SK-MEL-5 (cell line): ENCODE measurements around the gene SREBF1. TPM values are rescaled to one million over a fixed set of nuclear protein-coding genes. Genes with fewer than 3 reads are reported as not detected.

ENCODE experiments used
- DNase-seq: peaks from one replicate; pipeline ENCODE4 v3.0.0-alpha.2; 2016; ENCODE audit warnings: low read depth, low spot score
- in situ Hi-C: cut with HindIII; loops from 2 replicates; pipeline ENCODE4 v1.10.0; 2016; ENCODE audit warnings: low sequenced_read_pairs, high pct_unique_total_duplicates, low pct_unique_long_range_greater_than_20kb
- total RNA-seq: library from RNA; depleted of rRNA; stranded (reverse); fragments of >200 nt; shearing (Covaris generic); gene quantifications from 2 replicates; pipeline ENCODE4 v1.2.3, GENCODE V29; 2014

SREBF1 gene
- total RNA-seq, 1 experiment from 2014 or later: 77.3 TPM

DNA sequence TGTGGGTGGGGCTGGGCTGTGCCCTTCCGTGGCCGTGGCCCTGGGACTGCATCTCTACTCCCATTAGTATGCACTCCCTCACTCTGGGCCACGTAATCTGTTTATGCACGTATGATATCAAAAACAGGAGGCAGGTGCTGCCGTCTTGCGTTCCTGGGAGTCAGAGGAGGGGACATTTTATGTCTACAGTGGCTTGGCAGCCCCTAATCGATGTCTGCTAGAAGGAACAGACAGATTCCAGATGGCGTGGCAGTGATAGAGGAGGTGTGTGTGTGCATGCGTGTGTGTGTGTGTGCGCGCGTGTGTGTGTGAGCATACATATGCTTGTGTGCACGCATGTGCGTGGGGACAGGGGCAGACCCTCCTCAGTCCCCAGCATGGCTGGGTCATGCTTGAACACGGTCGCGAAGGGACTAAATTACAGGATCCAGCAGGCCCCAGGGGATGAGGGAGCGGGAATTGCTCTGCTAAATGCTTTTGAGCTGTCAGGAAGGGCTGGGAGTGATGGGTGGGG is 44.7 kb downstream of the SREBF1 start:
- no peak for DNase-seq
- in situ Hi-C loops: no loop called here

GRCh38 chr17:17790637-17791464 is 45.9 kb downstream of the SREBF1 start:
- DNase-seq: no peak
- in situ Hi-C loops: no loop called here

- DNase-seq: no peak
- in situ Hi-C loops: no loop called here
Observed at GRCh38 chr17:17789828-17790636, 46.8 kb downstream of the SREBF1 start.

GRCh38 chr17:17789410-17789809 is 47.4 kb downstream of the SREBF1 start:
- in situ Hi-C loops: no loop called here

DNA sequence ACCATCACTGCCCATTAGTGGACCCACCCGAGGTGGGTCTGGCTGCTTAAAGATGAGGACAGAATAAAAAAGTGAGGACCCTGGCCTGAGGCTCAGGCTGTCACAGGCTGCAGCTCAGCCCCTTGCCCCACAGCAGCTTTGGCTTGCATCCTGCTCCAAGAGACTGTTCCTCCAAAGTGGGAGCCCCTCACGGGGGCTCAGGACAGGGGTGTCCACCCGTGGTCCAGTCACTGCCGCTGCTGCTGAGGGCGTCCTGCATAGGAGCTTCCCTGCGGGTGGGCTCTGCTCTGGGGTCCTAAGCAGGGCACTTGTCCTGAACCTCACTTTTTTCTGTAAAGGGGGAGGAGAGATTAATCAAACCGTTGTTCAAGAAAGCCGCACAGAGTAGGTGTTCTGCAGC is 47.8 kb downstream of the SREBF1 start:
- in situ Hi-C loops: no loop called here

More at GRCh38 chr17:17789410-17789809, 47.4 kb downstream of the SREBF1 start:
- no peak for DNase-seq

DNA sequence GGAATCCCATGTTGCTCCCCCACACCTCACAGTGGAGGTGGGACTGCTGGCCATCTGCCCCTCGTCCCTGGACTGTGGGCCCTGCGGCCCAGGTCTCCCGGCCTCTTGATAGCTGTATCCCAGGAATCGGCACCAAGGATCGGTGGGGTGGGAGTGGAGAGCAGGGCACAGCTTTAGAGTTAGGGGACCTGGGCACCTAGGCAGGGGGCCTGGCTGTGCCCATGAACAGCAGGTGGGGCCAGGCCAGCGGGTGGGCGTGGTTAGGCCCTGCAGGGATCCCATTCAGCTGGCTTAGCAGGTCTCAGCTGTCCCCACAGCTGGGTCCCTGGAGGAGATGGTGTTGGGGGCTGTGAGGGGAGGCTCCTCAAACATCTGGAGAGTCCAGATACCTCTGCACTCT is 49.2 kb downstream of the SREBF1 start:
- in situ Hi-C loops: no loop called here
- DNase-seq: no peak

More for the DNA sequence above, 47.8 kb downstream of the SREBF1 start:
- DNase-seq: no peak

- in situ Hi-C loops: no loop called here
- DNase-seq: no peak
Observed at GRCh38 chr17:17786998-17787397, 49.8 kb downstream of the SREBF1 start.

- DNase-seq: no peak
- in situ Hi-C loops: no loop called here
Observed at GRCh38 chr17:17785407-17785806, 51.4 kb downstream of the SREBF1 start.

DNA sequence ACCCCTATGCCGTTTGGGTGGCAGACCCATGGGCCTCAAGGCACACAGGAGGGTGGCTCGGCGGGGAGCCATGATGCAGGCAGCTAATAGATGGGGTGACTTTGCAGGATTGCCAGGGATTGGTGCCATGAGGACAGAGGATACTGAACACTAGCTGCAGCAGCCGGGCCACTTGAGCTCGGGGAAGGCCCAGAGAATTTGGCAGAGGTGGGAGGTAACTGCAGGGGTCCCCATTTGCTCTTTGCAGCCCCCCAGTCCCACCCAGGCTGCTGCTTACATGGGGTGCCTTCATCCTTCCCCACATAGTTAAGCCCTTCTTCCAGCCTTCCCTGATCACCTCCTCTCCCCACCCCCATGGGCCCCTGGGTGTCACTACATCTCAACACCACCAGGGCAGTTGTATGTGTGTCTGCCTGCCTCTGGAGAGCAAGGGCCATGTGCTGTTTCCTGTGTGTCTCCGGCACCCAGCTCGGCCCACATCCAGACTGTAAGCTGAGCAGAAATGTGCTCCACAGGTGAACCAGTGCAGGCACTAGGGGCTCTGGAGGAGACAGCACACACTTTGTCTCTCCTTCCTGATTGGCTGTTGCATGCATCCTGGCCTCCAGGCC is 52.0 kb downstream of the SREBF1 start:
- in situ Hi-C loops: no loop called here
- peak; percentile 48 for DNase-seq

DNA sequence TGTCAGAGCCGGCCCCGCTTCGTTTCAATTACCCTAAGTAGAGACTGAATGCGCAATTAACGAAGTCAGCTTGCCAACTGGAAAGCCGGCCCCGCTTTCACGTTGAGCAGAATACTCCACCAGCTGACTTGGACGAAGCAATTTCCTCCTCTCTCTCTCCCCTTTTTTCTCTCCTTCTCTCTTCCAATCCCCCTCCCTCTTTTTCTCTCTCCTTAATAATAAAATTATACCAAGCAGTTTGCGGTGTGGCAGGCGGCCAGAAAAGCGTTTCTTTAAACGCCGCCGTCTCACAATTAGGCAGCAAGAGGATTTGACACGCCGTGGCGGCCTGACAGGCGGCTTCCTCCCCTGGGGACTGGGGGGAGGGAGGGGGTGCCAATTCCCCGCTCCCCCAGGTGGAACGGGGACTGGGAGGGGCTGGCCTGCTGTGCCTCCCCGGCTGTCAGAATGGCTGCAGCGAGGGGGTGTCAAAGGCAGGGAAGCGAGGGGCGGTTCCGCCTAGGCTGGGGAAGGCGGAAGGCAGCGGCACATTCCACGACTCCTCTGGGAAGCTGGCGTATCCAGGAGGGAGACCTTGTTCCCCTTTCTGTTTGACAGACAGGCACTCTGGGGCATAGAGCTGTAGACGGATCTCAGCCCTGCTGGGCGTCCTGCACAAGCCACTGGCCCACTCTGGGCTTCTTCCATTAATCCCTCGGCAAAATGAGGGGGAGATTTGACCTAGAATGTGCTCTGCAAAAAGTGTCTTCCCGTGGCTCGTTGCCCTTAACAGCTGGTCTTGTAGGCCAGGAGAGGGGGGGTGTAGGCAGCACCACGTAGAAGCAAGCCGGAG is 52.7 kb downstream of the SREBF1 start:
- in situ Hi-C loops: no loop called here
- no peak for DNase-seq

DNA sequence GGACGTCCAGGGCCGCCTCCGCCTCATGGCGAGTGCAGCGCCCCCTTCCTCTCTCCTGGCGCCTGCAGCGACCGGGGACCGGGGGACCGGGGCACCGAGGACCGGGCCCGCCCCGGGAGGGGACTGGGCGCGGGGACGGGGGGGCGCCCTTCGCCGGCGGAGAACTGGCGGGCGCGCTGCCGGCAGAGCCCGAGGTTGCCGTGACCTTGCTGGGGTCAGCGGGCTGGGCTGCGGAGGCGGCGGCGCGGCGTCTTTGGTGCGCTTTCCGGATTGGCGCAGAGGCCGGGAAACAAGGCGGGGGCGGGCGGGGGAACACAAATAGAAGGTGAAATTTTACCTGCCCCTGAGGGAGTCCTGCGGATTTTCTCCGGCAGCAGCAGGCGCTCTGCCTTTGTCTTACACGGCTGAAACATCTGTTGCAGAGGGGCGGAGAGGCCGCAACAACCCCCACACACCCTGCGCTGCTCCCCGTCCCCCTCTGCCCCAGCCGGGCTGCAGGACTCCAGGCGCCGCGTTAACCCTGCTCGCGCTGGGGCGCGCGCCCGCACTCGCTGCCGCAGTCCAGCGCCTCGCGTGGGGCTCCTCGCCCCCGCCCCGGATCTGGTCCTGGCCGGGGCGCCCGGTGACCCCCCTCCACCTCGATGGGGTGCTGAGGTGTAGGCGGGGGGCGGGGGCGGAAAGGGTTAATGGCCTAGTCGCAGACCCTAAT is 53.5 kb downstream of the SREBF1 start:
- in situ Hi-C loops: no loop called here

GRCh38 chr17:17782523-17783115 is 54.2 kb downstream of the SREBF1 start:
- in situ Hi-C loops: no loop called here
- DNase-seq: no peak

More for the DNA sequence above, 53.5 kb downstream of the SREBF1 start:
- DNase-seq: no peak

- no peak for DNase-seq
- in situ Hi-C loops: no loop called here
Observed at GRCh38 chr17:17781591-17782496, 54.9 kb downstream of the SREBF1 start.

- in situ Hi-C loops: no loop called here
- DNase-seq: no peak
Observed at GRCh38 chr17:17780922-17781590, 55.7 kb downstream of the SREBF1 start.

- DNase-seq: no peak
- in situ Hi-C loops: no loop called here
Observed at GRCh38 chr17:17779015-17779611, 57.7 kb downstream of the SREBF1 start.
